NCI-H1694 treated with DMSO at 0.1 percent for 48 hours (cell line): Measurements from ENCODE around the gene LRRC56.
"Not testable (repeated sequence)": the region's sequence is repeated elsewhere in the genome, so short reads cannot be mapped to it uniquely, and the experiment has no call there.

Source experiments
- DNase-seq: peaks from one replicate; lab custom pipeline; 2025; lab: John Stamatoyannopoulos, UW

Gene LRRC56

DNA sequence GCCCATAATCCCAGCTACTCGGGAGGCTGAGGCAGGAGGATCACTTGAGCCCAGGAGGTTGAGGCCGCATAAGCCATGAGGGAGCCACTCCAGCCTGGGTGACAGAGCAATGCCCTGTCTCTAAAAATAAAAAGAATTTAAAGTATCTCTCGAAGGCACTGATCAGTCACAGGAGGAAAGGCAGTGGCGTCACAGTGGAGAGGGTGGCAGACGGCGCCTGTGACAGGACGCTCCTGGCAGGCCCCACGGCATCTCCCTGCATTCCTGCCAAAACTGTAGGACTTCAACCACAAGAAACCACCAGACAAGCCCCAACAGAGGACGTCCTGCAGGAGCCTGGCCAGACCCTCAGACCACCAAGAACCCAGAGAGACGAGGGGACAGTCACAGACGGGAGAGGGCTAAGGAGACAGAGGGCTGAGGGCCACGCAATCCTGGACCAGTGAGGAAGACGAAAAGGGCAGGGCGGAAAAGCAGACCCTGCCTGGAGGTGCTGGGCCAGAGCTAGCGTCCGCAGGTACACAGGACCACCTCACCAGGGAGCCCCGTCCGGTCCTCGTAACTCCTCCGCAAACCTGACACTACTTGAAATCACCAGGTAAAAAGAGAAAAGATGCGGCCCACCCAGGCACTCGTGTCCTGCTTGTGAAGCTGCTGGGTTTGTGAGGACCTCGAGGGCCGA, 36.2 kb upstream of the LRRC56 start:
- no peak for DNase-seq

DNA sequence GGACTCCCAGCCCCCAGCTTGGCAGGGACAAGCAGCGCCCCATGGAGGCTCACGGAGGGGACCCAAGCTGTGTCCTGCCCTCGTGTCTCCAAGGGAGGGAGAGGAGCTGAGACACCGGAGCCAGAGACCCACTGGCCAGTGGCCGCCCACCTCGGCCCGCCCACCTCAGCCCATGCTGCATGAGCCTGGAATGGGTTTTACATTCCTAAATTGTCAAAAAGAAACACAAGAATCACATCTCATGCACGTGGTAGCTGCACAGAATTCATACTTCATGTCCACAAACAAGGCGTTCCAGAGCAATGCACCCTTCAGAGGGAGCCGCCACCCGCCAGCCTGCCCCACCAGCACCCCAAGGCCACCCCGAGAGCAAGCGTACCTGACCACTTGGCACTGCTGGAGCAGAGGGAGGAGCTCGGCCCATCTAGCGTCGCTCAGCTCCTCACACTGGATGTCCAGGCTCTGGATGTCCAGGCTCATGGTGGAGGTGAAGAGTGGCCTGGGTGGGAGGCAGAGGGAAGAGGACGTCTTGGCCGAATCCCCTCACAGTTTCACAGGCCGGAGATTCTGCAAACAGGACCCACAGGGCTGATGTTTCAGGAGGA, 35.5 kb upstream of the LRRC56 start:
- DNase-seq, result no peak

DNA sequence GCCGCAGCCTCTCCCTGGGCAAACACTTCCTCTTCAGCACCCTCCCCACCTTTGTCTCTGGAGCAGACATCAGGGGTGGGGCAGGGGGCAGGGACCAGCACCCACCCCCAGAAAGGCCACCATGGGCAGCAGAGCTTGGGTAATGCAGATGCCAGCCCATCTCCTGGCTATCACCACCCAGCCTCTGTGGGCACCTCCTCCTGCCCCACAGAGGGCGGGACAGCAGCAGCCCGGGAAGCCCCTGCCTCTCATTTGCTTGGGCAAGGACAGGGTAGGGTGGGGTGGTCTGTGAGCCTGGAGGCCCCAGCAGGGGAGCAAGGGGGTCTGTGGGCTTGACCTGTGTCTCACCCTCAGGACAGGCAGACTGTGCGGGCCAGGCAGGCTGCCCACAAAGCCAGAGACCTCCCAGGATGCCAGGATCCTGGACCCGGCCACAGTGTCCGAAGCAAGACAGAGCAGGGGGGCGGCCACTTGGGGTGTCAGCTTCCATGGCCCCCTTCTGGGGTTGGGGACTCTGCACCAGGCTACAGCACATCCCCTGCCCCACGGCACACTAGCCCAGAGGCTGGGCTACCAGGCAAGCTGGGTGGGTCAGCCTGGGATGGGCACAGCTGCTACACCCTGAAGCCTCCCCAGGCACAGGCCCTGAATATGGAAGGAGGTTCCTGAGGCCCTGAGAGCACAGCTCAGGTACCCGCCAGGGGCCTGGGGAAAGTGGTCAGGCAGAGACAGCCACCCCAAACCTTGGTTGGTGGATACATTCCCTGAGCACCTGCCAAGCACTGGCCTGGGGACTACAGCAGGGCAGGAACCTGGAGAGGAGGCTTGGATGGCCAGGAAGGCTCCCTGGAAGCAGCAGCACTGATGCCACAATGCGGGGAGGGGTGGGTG, 34.8 kb upstream of the LRRC56 start:
- no peak for DNase-seq

DNA sequence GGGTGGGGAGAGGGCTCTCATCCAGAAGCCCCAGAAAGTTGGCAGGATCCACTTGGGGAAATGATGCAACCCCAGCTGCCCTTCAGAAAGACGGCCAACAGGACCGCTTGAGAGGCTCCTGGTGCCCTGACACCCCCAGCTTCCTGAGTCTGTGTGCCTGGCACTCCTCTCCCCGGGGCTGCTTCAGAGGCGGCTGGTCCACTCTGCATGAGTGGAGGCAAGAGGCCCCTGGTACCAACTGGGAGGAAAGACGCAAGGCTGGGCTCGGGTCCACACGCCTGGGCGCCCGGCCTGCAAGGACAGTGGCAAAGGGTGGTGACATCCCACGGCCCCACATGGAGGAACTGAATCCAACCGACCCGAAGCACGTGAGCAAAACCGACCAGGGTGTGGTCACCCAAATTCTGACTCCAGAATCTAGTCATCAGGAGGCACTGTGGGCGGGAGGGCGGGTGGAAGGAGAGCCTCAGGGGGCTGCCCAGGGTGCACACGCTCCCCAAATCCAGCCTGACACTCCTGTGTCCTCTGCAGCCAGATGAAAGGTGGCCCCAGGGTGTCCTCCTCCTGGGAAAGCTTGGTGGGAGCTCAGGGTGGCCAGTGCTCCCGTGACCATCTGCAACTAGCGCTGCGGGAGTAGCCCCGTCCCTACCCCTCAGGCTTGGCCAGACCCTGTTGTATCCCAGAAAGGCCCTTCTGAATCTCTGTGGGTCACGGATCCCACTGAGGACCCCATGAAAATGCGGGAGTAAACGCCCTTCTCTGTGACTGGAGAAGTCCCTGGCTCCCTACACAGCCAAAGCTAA, 33.9 kb upstream of the LRRC56 start:
- no peak for DNase-seq

DNA sequence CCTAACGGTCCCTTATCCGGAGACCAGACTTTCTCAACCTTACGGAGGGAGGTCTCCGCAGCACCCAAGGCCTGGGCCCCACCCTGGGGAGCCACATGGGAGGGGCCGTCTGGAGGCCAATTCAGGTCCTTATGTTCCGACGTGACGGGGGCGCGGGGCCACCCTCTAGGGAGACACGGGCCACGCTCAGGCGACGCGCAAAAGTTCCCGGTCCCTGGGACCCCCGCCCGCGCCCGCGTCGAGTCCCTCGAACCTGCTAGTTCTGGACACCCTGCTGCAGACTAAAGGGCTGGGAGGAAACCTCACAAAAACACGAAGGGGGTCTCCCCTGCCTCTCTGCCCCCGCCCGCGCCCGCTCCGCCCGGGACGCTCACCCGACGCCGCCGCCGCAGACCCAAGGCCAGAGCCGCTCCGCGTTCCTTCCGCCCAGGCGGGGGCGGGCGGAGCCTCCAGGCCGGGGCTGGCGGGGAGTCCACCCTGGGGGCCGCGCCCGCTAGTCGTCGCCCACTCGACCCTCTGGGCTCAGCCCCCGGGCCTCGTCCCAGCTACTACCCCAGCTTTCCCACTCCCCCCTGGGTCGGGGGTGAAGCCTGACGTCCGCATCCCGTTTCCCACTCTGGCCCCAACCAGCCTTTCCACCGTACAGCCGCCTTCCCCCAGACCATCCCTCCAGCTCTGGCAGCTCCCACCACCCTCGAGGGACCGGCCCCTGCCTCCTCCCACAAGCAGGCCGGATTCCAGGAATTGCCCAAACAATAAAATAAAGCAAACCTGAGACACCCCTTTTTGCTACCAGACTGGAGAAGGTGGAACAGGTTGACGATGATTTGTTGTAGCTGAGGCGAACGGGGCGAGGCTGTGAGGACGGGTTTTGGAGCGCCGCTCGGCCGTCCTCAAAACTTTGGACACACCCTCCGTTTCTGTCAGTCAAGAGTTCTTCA, 33.0 kb upstream of the LRRC56 start:
- DNase-seq, result no peak

DNA sequence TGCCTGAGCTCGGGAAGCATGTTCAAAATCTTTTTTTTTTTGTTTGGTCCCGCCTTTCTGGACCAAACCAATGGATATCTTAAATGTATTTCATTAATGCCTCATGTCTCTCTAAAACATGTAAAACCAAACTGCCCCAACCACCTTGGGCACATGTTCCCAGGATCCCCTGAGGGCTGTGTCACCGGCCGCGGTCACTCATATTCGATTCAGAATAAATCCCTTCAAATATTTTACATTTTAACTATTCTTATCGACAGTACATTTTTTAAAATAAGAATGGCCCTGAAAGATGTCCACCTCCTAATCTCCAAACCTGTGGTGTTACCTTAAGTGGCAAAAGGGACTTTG, 32.4 kb upstream of the LRRC56 start:
- DNase-seq, result no peak

DNA sequence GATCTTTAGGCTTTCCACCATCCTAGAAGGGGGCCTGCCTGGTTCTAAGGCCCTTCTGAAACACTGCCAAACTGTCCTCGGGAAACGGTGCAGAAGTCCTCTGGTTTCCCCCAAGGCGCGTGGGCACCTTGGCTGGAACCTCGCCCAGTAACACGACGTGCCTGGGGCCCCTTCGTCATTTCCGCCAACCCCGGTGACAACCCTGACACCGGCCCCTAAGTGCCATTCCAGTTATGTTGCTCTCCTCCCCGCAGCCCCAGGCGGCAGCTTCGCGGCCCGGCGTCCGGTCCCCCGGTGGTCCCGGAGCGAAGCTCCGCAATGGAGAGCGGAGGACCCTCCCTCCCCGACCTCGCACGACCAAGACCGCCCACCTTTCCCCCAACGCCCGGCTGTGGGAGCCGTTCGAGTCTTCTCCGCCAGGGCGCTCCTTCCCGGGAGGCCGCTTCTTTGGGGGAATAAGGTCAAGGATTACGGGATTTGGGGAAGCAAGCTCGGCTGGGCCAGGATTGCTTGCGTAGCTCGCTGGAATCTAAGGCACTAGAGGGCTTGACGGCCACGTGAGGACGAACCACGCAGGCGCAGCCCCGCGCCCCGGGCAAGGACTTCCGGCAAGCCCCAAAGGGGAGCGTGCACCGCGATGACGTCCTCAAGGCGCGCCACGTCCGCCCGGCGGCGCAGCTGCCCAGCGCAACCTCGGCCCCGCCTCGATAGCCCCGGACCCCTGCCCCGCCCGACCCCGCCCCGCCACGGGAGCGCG, 30.9 kb upstream of the LRRC56 start:
- DNase-seq, result peak; percentile 88

DNA sequence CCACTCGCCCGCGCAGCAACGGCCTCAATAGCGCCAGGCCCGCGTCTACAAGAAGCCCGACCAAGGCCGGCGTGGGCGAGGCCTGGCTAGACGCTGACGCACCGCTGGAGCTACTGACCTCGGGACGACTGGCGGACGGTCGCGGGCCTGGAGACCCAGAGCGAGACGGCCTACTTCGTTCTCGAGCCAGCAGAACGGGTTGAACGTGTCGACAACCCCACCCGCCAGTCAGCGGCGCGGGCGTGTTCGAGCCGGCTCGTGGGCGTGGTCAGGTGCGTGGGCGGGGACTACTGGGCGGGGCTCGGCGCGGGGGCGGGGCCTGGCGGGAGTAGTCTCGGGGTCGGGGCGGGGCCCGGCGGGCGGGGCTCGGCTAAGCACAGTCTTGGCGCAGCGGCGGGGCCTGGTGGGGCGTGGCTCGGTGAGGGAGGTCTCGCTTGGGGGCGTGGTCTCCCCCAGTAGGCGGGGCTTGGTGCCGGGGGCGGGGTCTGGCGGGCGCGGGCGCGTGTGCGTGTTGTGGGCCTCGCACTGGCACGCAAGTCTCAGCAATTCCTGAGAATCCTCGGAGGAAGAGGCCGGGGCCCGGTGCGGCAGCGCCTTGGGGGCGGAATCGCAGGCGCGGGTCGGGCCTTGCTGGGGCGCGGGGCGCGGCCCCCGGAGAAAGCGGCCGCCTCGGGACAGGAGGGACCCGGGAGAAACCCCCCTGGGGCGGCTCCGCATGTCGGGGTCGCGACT, 30.2 kb upstream of the LRRC56 start, which contains the start of gene RNH1:
RNH1 (minus strand) TSS at position 248 of the 732 bp plus-strand sequence. CDS start 5,080 bp downstream, outside the sequence.
- peak; percentile 65 for DNase-seq

DNA sequence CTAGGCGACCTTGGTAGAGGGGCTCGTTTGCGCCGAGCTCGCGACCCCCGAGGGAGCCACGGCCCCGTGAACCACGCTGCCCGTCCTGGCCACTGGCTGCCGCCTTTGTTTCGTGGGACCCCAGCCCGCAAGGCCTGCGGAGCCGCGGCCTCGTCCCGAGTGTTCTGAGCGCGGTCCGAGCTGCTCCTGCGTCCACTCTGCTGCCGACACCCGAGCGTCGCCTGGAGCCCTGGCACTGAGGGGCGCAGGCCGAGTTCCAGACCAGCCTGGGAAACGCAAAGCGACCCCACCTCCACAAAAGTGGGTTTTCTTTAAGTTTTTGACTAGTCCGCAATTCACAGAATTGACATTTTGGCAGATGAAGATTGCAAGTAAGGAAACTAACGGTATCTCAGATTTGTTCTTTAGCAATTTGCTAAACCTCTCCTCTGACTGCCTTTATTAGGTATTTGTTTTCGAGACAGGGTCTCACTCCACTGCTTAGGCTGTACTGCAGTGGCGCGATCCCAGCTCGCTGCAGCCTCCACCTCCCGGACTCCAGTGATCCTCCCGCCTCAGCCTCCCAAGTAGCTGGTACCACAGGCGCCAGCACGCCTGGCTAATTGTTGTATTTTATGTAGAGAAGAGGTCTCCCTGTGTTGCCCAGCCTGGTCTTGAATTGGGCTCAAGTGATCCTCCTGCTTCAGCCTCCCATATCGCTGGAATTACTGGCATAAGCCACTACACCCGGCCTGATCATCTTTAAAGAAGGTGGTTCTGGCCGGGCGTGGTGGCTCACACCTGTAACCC, 29.4 kb upstream of the LRRC56 start:
- DNase-seq, result no peak

DNA sequence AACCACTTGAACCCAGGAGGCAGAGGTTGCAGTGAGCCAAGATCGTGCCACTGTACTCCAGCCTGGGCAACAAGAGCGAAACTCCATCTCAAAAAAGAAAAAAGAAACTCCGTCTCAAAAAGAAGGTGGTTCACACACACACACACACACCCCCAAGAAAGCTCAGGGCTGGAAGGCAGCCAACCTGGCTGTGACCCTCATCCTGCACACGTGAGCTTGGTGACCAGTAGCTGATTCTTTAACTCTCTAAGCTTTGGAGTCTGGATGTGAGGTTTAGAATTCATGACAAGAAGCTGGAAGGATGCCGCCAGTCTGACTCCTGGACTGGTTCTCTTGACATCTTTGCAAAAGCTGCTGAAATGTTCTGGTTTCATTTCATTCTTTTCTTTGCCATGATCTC, 28.4 kb upstream of the LRRC56 start:
- no peak for DNase-seq

DNA sequence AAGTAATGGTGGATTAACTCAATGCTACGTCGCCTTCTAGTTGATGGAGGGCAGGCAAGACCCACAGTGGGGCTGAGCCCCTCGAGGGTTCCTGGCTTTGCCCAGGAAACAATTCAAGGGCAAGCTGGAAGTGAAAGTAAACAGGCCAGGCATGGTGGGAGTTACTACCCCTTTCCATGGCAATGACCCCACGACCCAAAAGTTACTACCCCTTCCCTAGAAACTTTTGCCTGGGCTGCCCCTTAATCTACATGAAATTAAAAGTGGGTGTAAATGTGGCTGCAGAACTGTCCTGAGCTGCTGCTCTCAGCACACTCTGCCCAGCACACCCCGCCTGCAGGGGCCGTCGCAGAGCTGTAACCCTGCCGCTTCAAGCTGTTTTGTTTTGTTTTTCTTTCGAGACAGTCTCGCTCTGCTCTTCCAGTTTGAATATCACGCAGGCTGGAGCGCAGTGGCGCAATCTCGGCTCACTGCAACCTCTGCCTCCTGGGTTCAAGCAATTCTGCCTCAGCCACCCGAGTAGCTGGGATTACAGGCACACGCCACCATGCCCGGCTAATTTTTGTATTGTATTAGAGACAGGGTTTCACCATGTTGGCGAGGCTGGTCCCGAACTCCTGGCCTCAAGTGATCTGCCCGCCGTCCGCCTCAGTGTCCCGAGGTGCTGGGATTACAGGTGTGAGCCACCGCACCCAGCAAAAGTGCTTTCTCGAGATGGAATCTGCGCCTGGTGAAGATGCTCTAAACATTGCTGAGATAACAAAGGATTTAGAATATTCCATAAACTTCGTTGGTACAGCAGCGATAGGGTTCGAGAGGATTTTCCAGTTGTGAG, 24.3 kb upstream of the LRRC56 start:
- DNase-seq, result no peak

DNA sequence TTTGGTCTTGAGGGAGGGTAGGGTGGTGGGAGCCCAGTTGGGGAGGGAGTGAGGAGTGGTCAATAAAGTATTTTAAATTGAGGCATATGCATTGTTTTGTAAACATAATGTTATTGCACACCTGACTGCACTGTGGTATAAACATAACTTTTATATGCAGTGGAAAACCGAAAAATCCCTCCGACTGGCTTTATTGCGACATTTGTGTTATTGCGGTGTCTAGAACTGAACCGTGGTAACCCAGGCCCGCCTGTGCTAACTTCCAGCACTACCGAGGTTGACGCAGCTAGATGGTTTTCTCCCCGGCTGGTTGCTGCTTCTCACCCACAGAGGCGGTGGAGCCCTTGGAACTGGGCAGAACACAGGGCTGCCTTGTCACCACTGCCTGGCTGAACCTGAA, 22.7 kb upstream of the LRRC56 start:
- no peak for DNase-seq

DNA sequence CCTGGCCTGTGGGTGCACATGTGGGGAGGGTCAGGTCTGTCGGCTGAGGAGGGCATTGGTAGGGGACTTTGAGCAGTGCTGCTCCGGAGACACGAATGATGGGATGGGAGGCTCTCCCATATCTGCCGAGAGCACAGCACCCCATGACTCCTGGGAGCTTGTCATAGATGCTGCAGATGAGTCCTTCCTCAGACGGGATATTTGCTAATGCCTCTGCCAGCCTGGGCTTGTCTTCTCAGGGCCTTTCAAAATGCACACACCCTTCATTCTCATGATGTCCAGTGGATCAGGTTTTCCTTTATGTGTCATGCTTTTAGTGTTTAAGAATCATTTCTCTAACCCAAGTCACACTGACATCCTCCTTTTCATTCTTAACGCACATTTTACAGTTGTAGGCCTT, 22.2 kb upstream of the LRRC56 start:
- no peak for DNase-seq

DNA sequence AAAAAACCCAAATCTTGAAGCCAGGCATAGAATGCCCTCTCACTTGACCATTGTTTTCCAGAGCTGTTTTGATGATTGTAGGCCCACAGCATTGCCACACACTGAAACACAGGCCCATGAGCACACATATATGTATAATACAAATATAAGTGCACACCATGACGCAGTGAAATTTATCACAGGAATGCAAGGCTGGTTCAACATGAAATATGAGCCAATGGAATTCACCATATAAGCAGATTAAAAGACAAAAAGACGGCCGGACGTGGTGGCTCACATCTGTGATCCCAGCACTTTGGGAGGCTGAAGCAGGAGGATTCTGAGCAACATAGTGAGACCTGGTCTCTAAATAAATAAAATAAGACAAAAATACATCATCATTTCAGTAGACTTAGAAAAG, 20.9 kb upstream of the LRRC56 start:
- DNase-seq, result no peak

DNA sequence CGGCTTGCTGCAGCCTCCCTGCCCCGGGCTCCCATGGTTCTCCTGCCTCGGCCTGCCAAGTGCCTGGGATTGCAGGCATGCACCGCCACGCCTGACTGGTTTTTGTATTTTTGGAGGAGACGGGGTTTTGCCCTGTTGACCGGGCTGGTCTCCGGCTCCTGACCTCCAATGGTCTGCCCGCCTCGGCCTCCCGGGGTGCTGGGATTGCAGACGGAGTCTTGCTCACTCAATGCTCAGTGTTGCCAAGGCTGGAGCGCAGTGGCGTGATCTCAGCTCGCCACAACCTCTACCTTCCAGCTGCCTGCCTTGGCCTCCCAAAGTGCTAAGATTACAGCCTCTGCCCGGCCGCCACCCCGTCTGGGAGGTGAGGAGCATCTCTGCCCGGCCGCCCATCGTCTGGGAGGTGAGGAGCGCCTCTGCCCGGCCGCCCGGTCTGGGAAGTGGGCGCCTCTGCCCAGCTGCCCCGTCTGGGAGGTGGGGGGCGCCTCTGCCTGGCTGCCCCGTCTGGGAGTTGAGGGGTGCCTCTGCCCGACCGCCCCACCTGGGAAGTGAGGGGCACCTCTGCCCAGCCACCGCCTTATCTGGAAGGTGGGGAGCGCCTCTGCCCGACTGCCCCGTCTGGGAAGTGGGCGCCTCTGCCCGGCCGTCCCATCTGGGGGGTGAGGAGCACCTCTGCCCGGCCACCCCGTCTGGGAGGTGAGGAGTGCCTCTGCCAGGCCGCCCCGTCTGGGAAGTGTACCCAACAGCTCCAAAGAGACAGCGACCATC, 20.2 kb upstream of the LRRC56 start:
- DNase-seq, result not testable (repeated sequence)

DNA sequence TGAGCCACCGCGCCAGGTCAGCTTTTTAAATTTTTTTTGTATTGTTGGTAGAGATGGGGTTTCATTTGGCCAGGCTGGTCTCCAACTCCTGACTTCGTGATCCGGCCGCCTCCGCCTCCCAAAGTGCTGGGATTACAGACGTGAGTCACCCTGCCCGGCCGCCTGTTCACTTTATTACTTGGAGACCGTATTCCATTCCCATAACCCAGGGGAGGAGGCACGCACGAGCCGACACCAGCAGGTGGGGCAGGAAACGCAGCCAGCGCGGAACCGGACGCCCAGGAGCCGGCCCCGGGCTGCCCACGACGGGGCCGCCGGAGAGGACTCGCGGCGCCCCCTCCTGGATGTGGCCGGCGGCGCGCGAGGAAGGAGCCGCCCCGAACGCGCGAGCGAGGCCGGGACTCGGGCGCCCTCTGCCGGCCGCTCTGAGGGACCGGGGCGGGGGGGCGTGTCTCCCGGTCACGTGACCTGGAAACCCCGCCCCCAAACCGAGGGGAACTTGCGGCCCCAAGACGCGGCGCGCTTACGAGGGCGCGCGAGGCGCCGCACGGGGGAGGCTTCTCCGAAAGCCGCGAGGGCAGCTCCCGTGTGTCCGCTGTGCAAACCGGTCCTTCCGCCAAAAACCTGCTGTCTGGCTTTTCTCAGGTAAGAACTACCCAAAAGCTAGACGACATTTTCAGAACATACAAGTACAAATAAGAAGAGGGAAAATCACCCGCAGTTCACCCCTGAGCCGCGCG, 18.7 kb upstream of the LRRC56 start:
- no peak for DNase-seq
